HUES64 (cell line): Measurements from ENCODE around the gene IRF1.
A peak's percentile ranks its signal among the peaks of the same experiment; 100 is the strongest.

ENCODE experiments used
- H3K27ac ChIP-seq: 2 replicates; pipeline ENCODE4 v1.7.0; 2013; ENCODE audit warnings: low read depth, low read length, inconsistent platforms
- H3K27me3 ChIP-seq: 2 replicates; pipeline ENCODE4 v1.6.1; 2013; ENCODE audit warnings: mild to moderate bottlenecking, low read length; ENCODE audit not compliant: insufficient read depth
- H3K36me3 ChIP-seq: 2 replicates; pipeline ENCODE4 v1.6.1; 2013; ENCODE audit warnings: mild to moderate bottlenecking, low read length; ENCODE audit not compliant: insufficient read depth
- H3K4me1 ChIP-seq: 2 replicates; pipeline ENCODE4 v1.6.1; 2013; ENCODE audit warnings: mild to moderate bottlenecking, low read length, moderate library complexity; ENCODE audit not compliant: insufficient read depth
- H3K4me3 ChIP-seq: 2 replicates; pipeline ENCODE4 v1.5.1; 2013; ENCODE audit warnings: mild to moderate bottlenecking, low read length, moderate library complexity
- H3K9ac ChIP-seq: 2 replicates; pipeline ENCODE4 v1.6.1; 2013; ENCODE audit warnings: mild to moderate bottlenecking, low read depth, low read length
- H3K9me3 ChIP-seq: 2 replicates; pipeline ENCODE4 v1.6.1; 2013; ENCODE audit warnings: low read depth, low read length; ENCODE audit not compliant: insufficient read depth
- WGBS: fragments of 150-250, 120-280 bp; methylation state at CpG from one replicate; pipeline ENCODE4 v1.1.7; 2013; ENCODE audit warnings: missing lambda C conversion rate; 5-methylcytosine and 5-hydroxymethylcytosine counted together

Gene IRF1

DNA sequence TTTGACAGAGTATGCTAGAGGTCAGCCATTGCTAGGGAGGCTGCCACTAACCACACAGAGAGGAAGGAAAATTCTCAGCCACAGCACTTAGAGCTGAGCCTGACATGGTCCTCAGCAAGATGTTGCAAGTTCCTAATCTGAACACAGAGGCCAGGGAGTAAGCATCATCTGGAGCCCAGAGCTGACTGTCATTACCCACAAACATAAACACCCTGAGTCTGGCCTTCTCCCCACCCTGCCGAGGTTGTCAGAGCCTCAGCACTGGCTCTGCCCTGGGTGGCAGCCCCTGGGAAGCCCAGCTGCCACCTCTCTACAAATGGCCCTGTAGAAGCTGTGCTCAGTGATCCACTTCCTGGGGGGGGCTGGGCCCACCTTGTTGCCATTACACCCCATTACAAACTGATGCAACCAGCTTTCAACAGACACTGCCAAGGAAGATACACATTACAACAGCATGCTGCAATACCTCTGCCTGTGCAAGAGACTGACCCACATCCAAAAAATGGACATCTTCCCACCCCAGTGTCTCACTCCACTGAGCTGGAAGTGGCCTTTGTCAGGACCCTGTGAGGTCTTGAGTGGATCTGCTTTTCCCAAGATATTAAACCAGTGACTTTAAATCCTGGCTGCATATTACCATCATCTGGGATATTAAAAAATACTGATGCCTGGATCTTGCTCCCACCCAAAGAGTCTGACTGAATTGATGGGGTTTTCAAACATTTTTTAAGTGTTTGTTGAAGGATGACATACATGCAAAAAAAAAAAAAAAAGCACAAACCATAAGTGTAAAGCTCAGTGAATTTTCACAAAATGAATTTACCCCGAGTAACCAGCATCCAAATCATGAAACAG is 33.0 kb downstream of the IRF1 start:
- WGBS = 86% methylated on average over 2 of the region's 2 CpGs
- Histone ChIP-seq H3K9me3 (no peaks in the 10 kb centered on the region), H3K9ac (no peak overlapping the region), H3K27me3 (no peaks in the 10 kb centered on the region), H3K27ac (no peak overlapping the region), H3K36me3 (no peaks in the 10 kb centered on the region), H3K4me3 (no peak overlapping the region), H3K4me1 (peaks cover 11% of the 10 kb centered on the region; the same call in 1 of the 2 replicates)

DNA sequence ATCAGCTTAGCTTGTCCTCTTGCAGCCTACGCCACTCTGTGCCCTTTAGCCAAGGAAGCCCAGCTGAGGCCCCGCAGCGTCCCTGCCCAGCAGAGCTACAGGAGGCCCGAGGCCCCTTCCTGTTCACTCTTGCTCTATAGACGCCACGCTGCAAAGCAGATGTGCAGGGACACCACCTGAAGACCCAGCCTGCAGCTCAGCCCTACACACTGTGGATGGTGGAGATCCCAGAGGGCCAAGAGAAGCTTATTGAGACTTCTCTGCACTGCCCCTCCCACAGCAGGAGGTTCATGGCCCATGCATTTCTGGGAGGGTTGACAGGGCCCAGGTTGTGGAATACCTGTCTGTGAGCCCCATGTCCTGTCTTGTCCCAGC is 33.6 kb downstream of the IRF1 start:
- 91% methylated on average over 6 of the region's 6 CpGs for WGBS
- no peak overlapping the region for H3K27ac ChIP-seq

DNA sequence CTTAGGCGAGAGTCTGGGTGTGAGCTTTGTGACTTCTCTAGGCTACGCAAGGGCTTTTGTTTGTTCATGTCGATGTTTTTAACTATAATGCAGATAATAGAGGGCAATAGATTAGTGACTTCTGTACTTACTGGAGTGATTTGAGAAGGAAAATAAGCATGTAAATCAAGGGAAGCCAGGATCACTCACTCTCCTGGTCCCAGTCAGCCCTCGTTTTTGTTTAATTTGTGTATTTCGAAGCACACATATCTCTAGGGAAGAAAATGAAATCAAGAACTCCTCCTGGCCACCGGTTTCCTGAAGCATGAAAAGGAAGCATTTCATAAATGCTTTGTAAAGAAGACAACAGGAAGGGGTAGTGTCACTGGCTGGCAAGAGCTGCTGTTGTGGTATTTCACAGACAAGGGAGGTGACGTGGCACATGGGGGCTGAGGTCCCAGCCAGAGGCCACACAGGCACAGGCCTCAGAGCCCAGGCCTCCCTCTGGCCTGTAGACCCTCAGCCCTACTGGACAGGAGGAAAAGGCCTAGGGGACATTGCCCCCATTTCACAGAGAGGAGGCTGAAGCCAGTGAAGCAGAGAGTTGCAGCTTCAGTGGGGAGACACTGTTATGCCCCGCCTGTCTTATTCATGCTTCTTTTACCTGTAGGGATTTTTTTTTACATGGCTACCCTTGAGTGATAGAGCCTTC is 34.1 kb downstream of the IRF1 start:
- no peak overlapping the region for H3K4me3 ChIP-seq
- no peaks in the 10 kb centered on the region for H3K36me3 ChIP-seq
- H3K27ac ChIP-seq = no peak overlapping the region
- H3K9me3 ChIP-seq = no peaks in the 10 kb centered on the region
- H3K27me3 ChIP-seq = no peaks in the 10 kb centered on the region
- WGBS = 77% methylated on average over 8 of the region's 8 CpGs
- H3K4me1 ChIP-seq = peaks cover 12% of the 10 kb centered on the region
- no peak overlapping the region for H3K9ac ChIP-seq

More for the DNA sequence above, 33.6 kb downstream of the IRF1 start:
- peaks cover 11% of the 10 kb centered on the region; the same call in 1 of the 2 replicates for H3K4me1 ChIP-seq
- no peak overlapping the region for H3K9ac ChIP-seq
- H3K4me3 ChIP-seq = no peak overlapping the region
- H3K36me3 ChIP-seq = no peaks in the 10 kb centered on the region
- no peaks in the 10 kb centered on the region for H3K9me3 ChIP-seq
- H3K27me3 ChIP-seq = no peaks in the 10 kb centered on the region

DNA sequence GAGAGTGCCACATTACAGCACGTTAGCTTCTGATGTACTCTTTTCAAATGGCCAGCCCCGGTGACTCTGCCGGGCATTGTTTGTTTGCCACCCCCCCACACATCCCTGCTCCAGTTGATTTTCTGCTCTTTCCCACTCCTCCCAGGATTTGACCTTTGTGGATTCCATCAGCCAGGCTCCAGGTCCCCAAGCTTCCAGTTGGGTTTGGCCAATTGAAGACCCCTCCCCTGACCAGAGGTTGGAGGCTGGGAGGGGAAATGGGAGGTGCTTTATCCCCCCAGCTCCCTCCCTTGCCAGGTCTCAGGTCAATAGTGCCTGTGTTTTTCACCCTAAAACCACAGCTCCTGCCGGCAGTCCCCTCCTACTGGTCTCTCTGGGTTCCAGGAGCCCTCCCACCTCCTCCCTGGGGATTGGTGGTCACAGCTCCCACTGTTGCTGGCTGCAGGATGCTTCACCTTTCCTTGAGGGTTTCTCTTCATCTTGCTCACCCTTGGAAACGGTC is 34.9 kb downstream of the IRF1 start:
- Histone ChIP-seq H3K27me3 (no peaks in the 10 kb centered on the region), H3K27ac (no peak overlapping the region), H3K9ac (no peak overlapping the region), H3K4me1 (peaks cover 20% of the 10 kb centered on the region), H3K36me3 (no peaks in the 10 kb centered on the region), H3K4me3 (no peak overlapping the region), H3K9me3 (no peaks in the 10 kb centered on the region)
- 49% methylated on average over 5 of the region's 5 CpGs for WGBS

DNA sequence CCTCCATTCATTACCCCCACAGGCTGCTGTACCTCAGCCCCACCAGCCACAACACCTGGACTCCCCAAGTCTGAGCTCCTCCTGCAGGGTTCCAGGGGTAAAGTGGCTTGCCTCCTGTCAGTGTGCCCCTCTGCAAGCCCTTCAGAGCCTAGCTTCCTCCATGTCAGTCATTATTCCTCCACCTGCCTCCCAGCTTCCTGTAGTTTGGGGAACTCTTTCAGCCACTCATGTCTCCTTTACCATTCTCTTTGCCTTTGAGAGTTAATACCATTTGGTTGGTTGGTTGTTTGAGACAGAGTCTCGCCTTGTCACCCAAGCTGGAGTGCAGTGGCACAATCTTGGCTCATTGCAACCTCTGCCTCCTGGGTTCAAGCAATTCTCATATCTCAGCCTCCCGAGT is 36.2 kb downstream of the IRF1 start:
- Histone ChIP-seq H3K4me1 (peaks cover 24% of the 10 kb centered on the region), H3K9me3 (no peaks in the 10 kb centered on the region)
- 96% methylated on average over 2 of the region's 2 CpGs for whole genome bisulfite sequencing

DNA sequence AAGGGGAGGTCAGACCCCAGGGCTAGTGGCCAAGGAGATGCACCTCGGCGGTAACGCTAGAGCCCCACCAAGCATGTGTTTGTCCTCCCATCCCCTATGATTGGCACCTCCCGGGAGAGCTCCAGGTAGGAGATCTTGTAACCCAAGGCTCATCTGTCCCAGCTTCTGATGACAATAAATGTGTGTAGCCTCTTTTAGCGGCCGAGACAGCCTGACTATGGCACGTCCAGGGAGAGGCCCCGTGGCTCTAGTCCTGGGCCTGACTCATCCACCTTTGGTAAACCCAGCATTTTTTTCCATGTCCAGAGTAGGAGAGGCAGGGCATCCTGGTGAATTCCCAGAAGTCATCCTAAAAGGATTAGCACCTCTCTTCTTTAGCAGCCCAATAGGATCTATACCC is 39.2 kb downstream of the IRF1 start:
- Histone ChIP-seq H3K4me1 (peaks cover 18% of the 10 kb centered on the region), H3K36me3 (no peaks in the 10 kb centered on the region), H3K9ac (no peak overlapping the region), H3K27me3 (no peaks in the 10 kb centered on the region), H3K9me3 (no peaks in the 10 kb centered on the region), H3K4me3 (no peak overlapping the region), H3K27ac (no peak overlapping the region)
- 62% methylated on average over 8 of the region's 8 CpGs for WGBS

More for the DNA sequence above, 36.2 kb downstream of the IRF1 start:
- Histone ChIP-seq H3K27ac (no peak overlapping the region), H3K4me3 (no peak overlapping the region), H3K9ac (no peak overlapping the region), H3K36me3 (no peaks in the 10 kb centered on the region), H3K27me3 (no peaks in the 10 kb centered on the region)

DNA sequence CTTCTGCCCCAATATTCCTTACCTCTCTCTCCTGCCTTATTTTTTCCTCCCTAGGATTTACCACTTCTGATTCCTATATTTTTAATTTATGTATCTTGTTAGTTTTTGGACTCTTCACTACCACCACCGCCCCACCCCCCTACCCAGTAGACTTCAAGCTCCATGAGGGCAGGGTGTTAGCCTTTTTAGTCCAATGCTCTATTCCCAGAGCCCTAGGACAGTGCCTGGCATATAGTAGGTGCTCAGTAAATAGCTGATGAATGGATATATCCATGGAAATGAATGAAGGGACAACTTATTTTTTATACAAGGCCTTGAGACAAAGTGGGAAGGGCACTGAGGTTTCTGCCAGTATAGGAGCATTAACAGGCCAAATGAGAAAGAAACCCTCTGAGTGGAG is 41.5 kb downstream of the IRF1 start:
- Histone ChIP-seq H3K4me1 (peaks cover 36% of the 10 kb centered on the region), H3K27ac (no peak overlapping the region), H3K9ac (no peak overlapping the region), H3K4me3 (no peak overlapping the region), H3K27me3 (no peaks in the 10 kb centered on the region), H3K9me3 (no peaks in the 10 kb centered on the region), H3K36me3 (no peaks in the 10 kb centered on the region)
- no CpG with 5 or more reads among the region's 1 CpG for WGBS

DNA sequence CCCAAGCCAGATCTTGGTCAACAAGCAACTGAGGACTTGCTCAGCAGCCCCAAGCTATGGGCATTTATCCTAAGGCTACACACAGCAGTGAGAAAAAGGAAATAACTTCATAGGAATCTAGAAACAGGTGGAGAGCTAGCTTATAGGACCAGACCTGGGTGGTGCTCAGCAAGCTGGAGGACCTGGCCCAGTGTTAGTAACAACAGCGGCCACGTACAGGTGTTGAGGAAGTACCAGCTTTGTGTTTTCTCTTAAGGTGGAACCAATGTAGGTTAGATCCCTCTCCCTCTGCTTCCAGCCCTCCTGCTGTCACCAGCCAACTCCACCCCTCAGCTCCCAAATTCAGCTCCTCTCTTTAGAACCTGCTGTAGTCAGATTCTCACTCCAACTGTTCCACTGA is 43.4 kb downstream of the IRF1 start:
- no peak overlapping the region for H3K4me3 ChIP-seq
- no peak overlapping the region for H3K27ac ChIP-seq

DNA sequence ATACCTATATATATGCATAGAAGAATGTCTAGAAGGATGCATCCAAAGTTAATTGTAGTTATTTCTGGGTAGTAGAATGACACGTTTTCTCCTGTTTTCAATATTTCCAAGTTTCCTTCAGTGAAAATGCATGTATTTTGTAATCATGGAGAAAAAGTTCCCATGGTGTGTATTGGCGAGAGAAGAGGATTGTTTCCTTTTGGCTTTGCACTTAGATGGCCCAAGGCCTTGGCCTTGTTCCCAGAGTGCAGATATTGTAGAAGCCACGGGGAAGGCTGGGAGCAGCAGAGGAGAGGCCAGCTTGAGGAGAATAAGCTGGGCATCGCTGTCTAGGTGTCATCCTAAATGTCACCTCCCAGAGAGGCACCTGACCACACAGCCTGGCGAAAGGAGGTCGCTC is 44.0 kb downstream of the IRF1 start:
- Histone ChIP-seq H3K9ac (no peak overlapping the region), H3K27ac (no peak overlapping the region), H3K27me3 (no peaks in the 10 kb centered on the region), H3K4me3 (no peak overlapping the region), H3K4me1 (peaks cover 36% of the 10 kb centered on the region), H3K9me3 (no peaks in the 10 kb centered on the region), H3K36me3 (no peaks in the 10 kb centered on the region)
- WGBS = 92% methylated on average over 6 of the region's 6 CpGs

More for the DNA sequence above, 43.4 kb downstream of the IRF1 start:
- Histone ChIP-seq H3K4me1 (peaks cover 36% of the 10 kb centered on the region), H3K9ac (no peak overlapping the region), H3K27me3 (no peaks in the 10 kb centered on the region), H3K36me3 (no peaks in the 10 kb centered on the region), H3K9me3 (no peaks in the 10 kb centered on the region)
- 90% methylated on average over 2 of the region's 2 CpGs for WGBS

DNA sequence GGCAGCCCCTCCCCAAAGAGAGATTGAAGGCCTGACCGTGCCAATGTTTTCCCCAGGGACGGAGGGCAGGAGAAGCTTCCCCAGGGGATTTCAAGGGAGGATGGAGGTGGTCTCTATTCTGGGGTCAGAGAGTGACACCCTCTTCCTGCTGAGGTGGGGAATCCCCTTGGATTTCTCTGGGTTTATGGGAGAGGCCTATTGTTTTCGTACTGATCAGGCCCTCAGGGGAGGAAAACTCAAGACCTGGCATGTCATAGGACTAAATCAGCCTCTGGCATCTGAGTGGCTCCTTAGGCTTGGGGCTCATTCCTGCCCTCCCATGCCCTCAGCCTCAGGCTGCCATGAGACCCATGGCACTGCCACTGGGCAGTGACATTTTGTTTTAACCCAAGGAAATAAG is 44.6 kb downstream of the IRF1 start:
- Histone ChIP-seq H3K9me3 (no peaks in the 10 kb centered on the region), H3K9ac (no peak overlapping the region), H3K4me1 (peaks cover 29% of the 10 kb centered on the region), H3K36me3 (no peaks in the 10 kb centered on the region), H3K27me3 (no peaks in the 10 kb centered on the region), H3K4me3 (no peak overlapping the region), H3K27ac (0 out of 2 replicates have a peak overlapping the region, but pooled peaks have one; percentile 22)
- WGBS = 47% methylated on average over 2 of the region's 3 CpGs

DNA sequence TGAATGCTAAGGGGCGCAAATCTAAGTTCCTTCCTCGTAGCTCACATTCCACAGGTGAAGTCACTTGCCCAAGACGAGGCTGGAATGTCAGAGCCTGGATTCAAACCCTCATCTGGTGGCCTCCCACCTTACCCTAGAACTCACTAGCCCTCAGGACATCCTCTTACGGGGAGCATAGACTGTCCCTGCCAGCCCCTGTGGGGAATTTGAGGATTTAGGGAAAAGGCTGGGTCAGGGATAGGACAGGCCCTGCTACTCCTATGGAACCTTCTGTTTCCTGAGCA is 45.0 kb downstream of the IRF1 start:
- H3K9ac ChIP-seq = no peak overlapping the region
- H3K9me3 ChIP-seq = no peaks in the 10 kb centered on the region
- H3K4me3 ChIP-seq = no peak overlapping the region
- no peaks in the 10 kb centered on the region for H3K27me3 ChIP-seq
- H3K27ac ChIP-seq = peak overlapping the region; percentile 30; the same call in 1 of the 2 replicates
- WGBS = 80% methylated on average over 4 of the region's 4 CpGs
- no peaks in the 10 kb centered on the region for H3K36me3 ChIP-seq
- peaks cover 26% of the 10 kb centered on the region for H3K4me1 ChIP-seq
